Natural killer cell (primary cell): ENCODE measurements around the gene COL8A1. TPM values are rescaled to one million over a fixed set of nuclear protein-coding genes. Genes with fewer than 3 reads are reported as not detected.
A peak's percentile ranks its signal among the peaks of the same experiment; 100 is the strongest.

ENCODE experiments used
- ATAC-seq, 3 donors: fragments of 150-1000 bp in 2 of 3; fragments of 200-7000 bp in 1 of 3; cut with Tn5 transposase; 1 replicate in 1 of 3; 2 replicates in 2 of 3; pipeline ENCODE4 v1.10.0; 2021; ENCODE audit warnings: mild to moderate bottlenecking in 2 of 3, moderate library complexity in 2 of 3
- DNase-seq, 2 donors: peaks; one replicate each; pipeline versions ENCODE4 v3.0.0 to v3.0.0-alpha.2; 2013 to 2021; ENCODE audit warnings: mixed read lengths in 1 of 2
- H3K27ac ChIP-seq: one replicate; pipeline ENCODE4 v1.5.1; 2013; ENCODE audit warnings: mild to moderate bottlenecking, low read length
- H3K27me3 ChIP-seq: one replicate; pipeline ENCODE4 v1.6.1; 2013; ENCODE audit warnings: low read length; ENCODE audit not compliant: control insufficient read depth, insufficient read depth
- H3K36me3 ChIP-seq: one replicate; pipeline ENCODE4 v1.6.1; 2013; ENCODE audit warnings: low read length; ENCODE audit not compliant: control insufficient read depth, insufficient read depth
- H3K4me1 ChIP-seq: one replicate; pipeline ENCODE4 v1.6.1; 2013; ENCODE audit warnings: low read length; ENCODE audit not compliant: control insufficient read depth, insufficient read depth
- H3K4me3 ChIP-seq: one replicate; pipeline ENCODE4 v1.5.1; 2013; ENCODE audit warnings: low read length
- H3K9me3 ChIP-seq: one replicate; pipeline ENCODE4 v1.6.1; 2013; ENCODE audit warnings: low read length; ENCODE audit not compliant: control insufficient read depth, insufficient read depth
- H3K27ac Mint-ChIP-seq, 2 donors: one replicate each; pipeline ENCODE4 v1.8.0; 2022; ENCODE audit warnings: mild to moderate bottlenecking in 2 of 2, mixed read lengths in 2 of 2, moderate library complexity in 1 of 2
- H3K27me3 Mint-ChIP-seq, 2 donors: one replicate each; pipeline ENCODE4 v1.8.0; 2022; ENCODE audit warnings: low read depth in 2 of 2, mixed read lengths in 2 of 2
- H3K36me3 Mint-ChIP-seq: one replicate; pipeline ENCODE4 v1.8.0; 2022; ENCODE audit warnings: mixed read lengths
- H3K4me1 Mint-ChIP-seq, 2 donors: one replicate each; pipeline ENCODE4 v1.8.0; 2022; ENCODE audit warnings: mixed read lengths in 2 of 2
- H3K4me3 Mint-ChIP-seq: one replicate; pipeline ENCODE4 v1.8.0; 2022; ENCODE audit warnings: mild to moderate bottlenecking, moderate library complexity, mixed read lengths
- H3K9me3 Mint-ChIP-seq, 2 donors: one replicate each; pipeline ENCODE4 v1.8.0; 2022; ENCODE audit warnings: mixed read lengths in 2 of 2
- CTCF ChIP-seq: fragments of 200-600 bp; IDR thresholded peaks from one replicate; pipeline ENCODE4 v1.8.0; 2022; ENCODE audit warnings: antibody characterized with exemption
- WGBS: methylation state at CpG from one replicate; pipeline ENCODE4 v1.1.7; 2013; ENCODE audit warnings: missing lambda C conversion rate; ENCODE audit not compliant: insufficient coverage; 5-methylcytosine and 5-hydroxymethylcytosine counted together
- intact Hi-C: fragments of 100-400 bp; cut with micrococcal nuclease; formaldehyde crosslinking; loops from one replicate; pipeline ENCODE4 v1.14.2; 2022
- total RNA-seq, 4 donors: library from RNA; stranded (reverse); fragments of 120-200 nt in 1 of 4; gene quantifications; one replicate each; pipeline versions ENCODE4 v1.2.3 to v1.2.4, GENCODE V29; 2013 to 2022

COL8A1 gene
- total RNA-seq, 3 donors from 2014 or later (not counting 1 experiment from before 2014, with no cell fraction given), result 0.12 to 0.23 TPM; not detected in 1

- H3K36me3 Mint-ChIP-seq, result no peaks in the 10 kb centered on the region
- no peaks in the 10 kb centered on the region for H3K27me3 Mint-ChIP-seq
- no peaks in the 10 kb centered on the region for H3K4me1 Mint-ChIP-seq
- H3K27ac ChIP-seq, result no peak overlapping the region
- ATAC-seq, result no peak
- intact Hi-C loops, result no loop called here
- H3K4me3 ChIP-seq, result no peak overlapping the region
- DNase-seq, result peak in 1 of 2 donors; percentile 15
- peak; percentile 25 for TF ChIP-seq CTCF
- H3K4me1 ChIP-seq, result no peaks in the 10 kb centered on the region
- no peaks in the 10 kb centered on the region for H3K9me3 Mint-ChIP-seq
- no CpG with 5 or more reads among the region's 2 CpGs for WGBS
- H3K9me3 ChIP-seq, result no peaks in the 10 kb centered on the region
- H3K36me3 ChIP-seq, result no peaks in the 10 kb centered on the region
- H3K4me3 Mint-ChIP-seq, result no peak overlapping the region
- no peaks in the 10 kb centered on the region for H3K27me3 ChIP-seq
- H3K27ac Mint-ChIP-seq, result no peak overlapping the region
These were observed 204.6 kb downstream of the COL8A1 start for GRCh38 chr3:99842826-99843589.

GRCh38 chr3:99843590-99844258 is 205.3 kb downstream of the COL8A1 start:
- no peak overlapping the region for H3K27ac Mint-ChIP-seq
- intact Hi-C loops, result no loop called here
- H3K4me1 ChIP-seq, result no peaks in the 10 kb centered on the region
- no peaks in the 10 kb centered on the region for H3K27me3 ChIP-seq
- DNase-seq, result no peak
- H3K36me3 ChIP-seq, result no peaks in the 10 kb centered on the region
- no peaks in the 10 kb centered on the region for H3K9me3 ChIP-seq
- no peak for ATAC-seq
- H3K9me3 Mint-ChIP-seq, result no peaks in the 10 kb centered on the region
- no peaks in the 10 kb centered on the region for H3K36me3 Mint-ChIP-seq
- H3K4me1 Mint-ChIP-seq, result no peaks in the 10 kb centered on the region
- 88% methylated on average over 10 of the region's 10 CpGs for WGBS
- no peaks in the 10 kb centered on the region for H3K27me3 Mint-ChIP-seq
- peak; percentile 2 for TF ChIP-seq CTCF
- H3K4me3 ChIP-seq, result no peak overlapping the region
- no peak overlapping the region for H3K4me3 Mint-ChIP-seq
- H3K27ac ChIP-seq, result no peak overlapping the region

- no peak overlapping the region for H3K27ac Mint-ChIP-seq
- no peak overlapping the region for H3K4me3 ChIP-seq
- WGBS, result 88% methylated on average over 2 of the region's 4 CpGs
- no peaks in the 10 kb centered on the region for H3K27me3 Mint-ChIP-seq
- intact Hi-C loops, result no loop called here
- ATAC-seq (no peak), DNase-seq (no peak)
- no peak for TF ChIP-seq CTCF
- H3K9me3 ChIP-seq, result no peaks in the 10 kb centered on the region
- H3K9me3 Mint-ChIP-seq, result no peaks in the 10 kb centered on the region
- H3K27ac ChIP-seq, result no peak overlapping the region
- H3K27me3 ChIP-seq, result no peaks in the 10 kb centered on the region
- no peak overlapping the region for H3K4me3 Mint-ChIP-seq
- no peaks in the 10 kb centered on the region for H3K36me3 ChIP-seq
- H3K4me1 ChIP-seq, result no peaks in the 10 kb centered on the region
- H3K4me1 Mint-ChIP-seq, result no peaks in the 10 kb centered on the region
- H3K36me3 Mint-ChIP-seq, result no peaks in the 10 kb centered on the region
These were observed 206.9 kb downstream of the COL8A1 start for GRCh38 chr3:99845331-99845730.
